Thyroid gland (tissue), 4 donors: ENCODE measurements around the gene ABHD12.

Source experiments
- POLR2A ChIP-seq, 2 donors: fragments of 450-650 bp; IDR thresholded peaks; one replicate each; pipeline ENCODE4 v1.6.1; 2017; ENCODE audit warnings: antibody characterized with exemption in 2 of 2, mild to moderate bottlenecking in 2 of 2, moderate library complexity in 1 of 2
- TF ChIP-seq, protein P1 (sequence below), 6 experiments: fragments of 200-600 bp in 3 of 6; fragments of 450-650 bp in 3 of 6; sonication (generic) in 3 of 6; IDR thresholded peaks; one replicate each; pipeline ENCODE4 v1.5.1; 2016 to 2019; ENCODE audit warnings: antibody characterized with exemption in 6 of 6, mild to moderate bottlenecking in 2 of 6, inconsistent platforms in 1 of 6, moderate library complexity in 1 of 6

DNA sequence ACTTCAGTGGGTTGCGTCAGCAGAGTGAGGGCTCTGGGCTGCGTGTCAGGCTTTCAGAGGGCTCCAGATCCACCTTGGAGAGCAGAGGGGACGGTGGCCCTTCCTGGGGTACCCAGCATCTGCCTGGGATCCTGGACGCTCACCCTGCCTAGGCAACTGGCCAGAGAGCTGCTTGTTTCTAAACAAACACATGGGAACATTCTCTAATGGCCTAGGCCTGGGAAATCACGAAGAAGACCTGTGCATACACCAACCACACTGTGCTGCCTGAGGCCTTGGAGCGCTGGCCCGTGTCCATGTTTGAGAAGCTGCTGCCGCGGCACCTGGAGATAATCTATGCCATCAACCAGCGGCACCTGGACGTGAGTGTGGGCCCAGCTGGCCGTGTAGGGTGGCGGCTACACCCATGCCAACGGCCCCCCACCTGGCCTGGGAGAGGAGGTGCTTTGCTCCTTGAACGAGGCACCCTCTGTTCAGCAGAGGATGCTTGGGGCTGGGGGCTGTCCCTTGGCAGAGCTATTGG, 110.5 kb downstream of the ABHD12 start:
- TF ChIP-seq POLR2A (IDR thresholded peaks at IDR 0.05) = no peak
- TF ChIP-seq, protein P1, sequence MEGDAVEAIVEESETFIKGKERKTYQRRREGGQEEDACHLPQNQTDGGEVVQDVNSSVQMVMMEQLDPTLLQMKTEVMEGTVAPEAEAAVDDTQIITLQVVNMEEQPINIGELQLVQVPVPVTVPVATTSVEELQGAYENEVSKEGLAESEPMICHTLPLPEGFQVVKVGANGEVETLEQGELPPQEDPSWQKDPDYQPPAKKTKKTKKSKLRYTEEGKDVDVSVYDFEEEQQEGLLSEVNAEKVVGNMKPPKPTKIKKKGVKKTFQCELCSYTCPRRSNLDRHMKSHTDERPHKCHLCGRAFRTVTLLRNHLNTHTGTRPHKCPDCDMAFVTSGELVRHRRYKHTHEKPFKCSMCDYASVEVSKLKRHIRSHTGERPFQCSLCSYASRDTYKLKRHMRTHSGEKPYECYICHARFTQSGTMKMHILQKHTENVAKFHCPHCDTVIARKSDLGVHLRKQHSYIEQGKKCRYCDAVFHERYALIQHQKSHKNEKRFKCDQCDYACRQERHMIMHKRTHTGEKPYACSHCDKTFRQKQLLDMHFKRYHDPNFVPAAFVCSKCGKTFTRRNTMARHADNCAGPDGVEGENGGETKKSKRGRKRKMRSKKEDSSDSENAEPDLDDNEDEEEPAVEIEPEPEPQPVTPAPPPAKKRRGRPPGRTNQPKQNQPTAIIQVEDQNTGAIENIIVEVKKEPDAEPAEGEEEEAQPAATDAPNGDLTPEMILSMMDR (IDR thresholded peaks at IDR 0.05) = no peak
